Measurements from ENCODE around the gene SLC25A18.
"Not testable (repeated sequence)": the region's sequence is repeated elsewhere in the genome, so short reads cannot be mapped to it uniquely, and the experiment has no call there.

SLC25A18 gene

GRCh38 chr22:17598318-17598717 lies 35.0 kb downstream of the SLC25A18 start:
- H3K27ac ChIP-seq: no peak overlapping the region
- H3K4me3 ChIP-seq: no peak overlapping the region

GRCh38 chr22:17601031-17601430 lies 37.7 kb downstream of the SLC25A18 start:
- Histone ChIP-seq H3K4me3 (no peak overlapping the region), H3K27ac (no peak overlapping the region)

- no peak overlapping the region for H3K4me3 ChIP-seq
- H3K27ac ChIP-seq: no peak overlapping the region
Measured at GRCh38 chr22:17603668-17604067, 40.4 kb downstream of the SLC25A18 start.

GRCh38 chr22:17606496-17606895 lies 43.2 kb downstream of the SLC25A18 start:
- no peak overlapping the region for H3K4me3 ChIP-seq
- H3K27ac ChIP-seq: no peak overlapping the region

GRCh38 chr22:17607891-17608521 lies 44.7 kb downstream of the SLC25A18 start:
- Histone ChIP-seq H3K4me3 (no peak overlapping the region), H3K27ac (no peak overlapping the region)

- H3K4me3 ChIP-seq: no peak overlapping the region
- H3K27ac ChIP-seq: no peak overlapping the region
Measured at GRCh38 chr22:17612057-17612456, 48.8 kb downstream of the SLC25A18 start.

- no peak overlapping the region for H3K4me3 ChIP-seq
- no peak overlapping the region for H3K27ac ChIP-seq
Measured at GRCh38 chr22:17613280-17613679, 50.0 kb downstream of the SLC25A18 start.

- H3K27ac ChIP-seq: peak overlapping the region; percentile 82 to 97 (median 94)
- peak overlapping the region; percentile 74 to 100 (median 97) for H3K4me3 ChIP-seq
Measured at GRCh38 chr22:17627961-17628405, 64.7 kb downstream of the SLC25A18 start.

GRCh38 chr22:17628406-17629172 lies 65.3 kb downstream of the SLC25A18 start, which contains the start of gene ATP6V1E1:
Gene ATP6V1E1 (minus strand): TSS chr22:17628749. CDS start chr22:17628635, 114 bp downstream.
- peak within 1 kb of the TSS; percentile 82 to 97 (median 94) for H3K27ac ChIP-seq

GRCh38 chr22:17629173-17629489 lies 65.8 kb downstream of the SLC25A18 start:
- H3K4me3 ChIP-seq: peak overlapping the region; percentile 74 to 100 (median 97)

More at GRCh38 chr22:17628406-17629172, 65.3 kb downstream of the SLC25A18 start, which contains the start of gene ATP6V1E1:
- H3K4me3 ChIP-seq: peak within 1 kb of the TSS; percentile 74 to 100 (median 97)

GRCh38 chr22:17629641-17630040 lies 66.3 kb downstream of the SLC25A18 start:
- Histone ChIP-seq H3K27ac (peak overlapping the region in 16 of 21 experiments; percentile 82 to 97 (median 94)), H3K4me3 (peak overlapping the region in 1 of 7 experiments; percentile 81)

More at GRCh38 chr22:17629173-17629489, 65.8 kb downstream of the SLC25A18 start:
- H3K27ac ChIP-seq: peak overlapping the region; percentile 34 to 97 (median 94)

- no peak overlapping the region for H3K4me3 ChIP-seq
- H3K27ac ChIP-seq: no peak overlapping the region
Measured at GRCh38 chr22:17631076-17631565, 67.8 kb downstream of the SLC25A18 start.

- Histone ChIP-seq H3K27ac (peak overlapping the region in 20 of 21 experiments; percentile 14 to 86 (median 71)), H3K4me3 (no peak overlapping the region)
Measured at GRCh38 chr22:17633217-17633997, 70.1 kb downstream of the SLC25A18 start.

GRCh38 chr22:17633998-17634323 lies 70.7 kb downstream of the SLC25A18 start:
- H3K27ac ChIP-seq: peak overlapping the region in 20 of 21 experiments; percentile 14 to 86 (median 70)

GRCh38 chr22:17634696-17635095 lies 71.4 kb downstream of the SLC25A18 start:
- Histone ChIP-seq H3K27ac (peak overlapping the region in 16 of 21 experiments; percentile 50 to 86 (median 78)), H3K4me3 (no peak overlapping the region)

More at GRCh38 chr22:17633998-17634323, 70.7 kb downstream of the SLC25A18 start:
- H3K4me3 ChIP-seq: no peak overlapping the region

- H3K4me3 ChIP-seq: not testable (repeated sequence)
- peak overlapping the region in 4 of 21 experiments; percentile 98 to 99 (median 99) for H3K27ac ChIP-seq
Measured at GRCh38 chr22:17636850-17637249, 73.6 kb downstream of the SLC25A18 start.

- Histone ChIP-seq H3K4me3 (peak overlapping the region; percentile 70 to 96 (median 87)), H3K27ac (peak overlapping the region; percentile 84 to 100 (median 99))
Measured at GRCh38 chr22:17637490-17638181, 74.3 kb downstream of the SLC25A18 start.

- Histone ChIP-seq H3K4me3 (peak overlapping the region; percentile 70 to 96 (median 87)), H3K27ac (peak overlapping the region; percentile 84 to 100 (median 99))
Measured at GRCh38 chr22:17638182-17638431, 74.8 kb downstream of the SLC25A18 start.

GRCh38 chr22:17638432-17639246 lies 75.3 kb downstream of the SLC25A18 start, which contains the start of gene BCL2L13:
Gene BCL2L13 (plus strand): TSS chr22:17638757. CDS start chr22:17655712, 16,955 bp downstream.
- peak within 1 kb of the TSS; percentile 70 to 96 (median 87) for H3K4me3 ChIP-seq
- H3K27ac ChIP-seq: peak within 1 kb of the TSS; percentile 84 to 100 (median 99)

Data from skin epidermis (tissue), 12 donors.